ENCODE data around the gene DUS3L.
"Not testable (repeated sequence)": the region's sequence is repeated elsewhere in the genome, so short reads cannot be mapped to it uniquely, and the experiment has no call there.

The DUS3L gene

GRCh38 chr19:5800361-5801270 lies 9.7 kb upstream of the DUS3L start:
- DNase-seq (ENCODE audit: low read depth), result no peak

- no peak for DNase-seq (ENCODE audit: low read depth)
These were observed 8.6 kb upstream of the DUS3L start for GRCh38 chr19:5799247-5800241.

- no peak for DNase-seq (ENCODE audit: low read depth)
These were observed 7.3 kb upstream of the DUS3L start for GRCh38 chr19:5798244-5798643.

- DNase-seq (ENCODE audit: low read depth), result no peak
These were observed 4.5 kb upstream of the DUS3L start for GRCh38 chr19:5795382-5795919.

- DNase-seq (ENCODE audit: low read depth), result no peak
These were observed 2.2 kb upstream of the DUS3L start for GRCh38 chr19:5793188-5793587.

- no peak for DNase-seq (ENCODE audit: low read depth)
These were observed 1.3 kb upstream of the DUS3L start for GRCh38 chr19:5792224-5792623.

GRCh38 chr19:5789886-5790558 lies 941 bp downstream of the DUS3L start:
- no peak for DNase-seq (ENCODE audit: low read depth)

GRCh38 chr19:5789351-5789761 lies 1.6 kb downstream of the DUS3L start:
- no peak for DNase-seq (ENCODE audit: low read depth)

- DNase-seq (ENCODE audit: low read depth), result no peak
These were observed 2.5 kb downstream of the DUS3L start for GRCh38 chr19:5788422-5788821.

- no peak for DNase-seq (ENCODE audit: low read depth)
These were observed 3.4 kb downstream of the DUS3L start for GRCh38 chr19:5787409-5788182.

- DNase-seq (ENCODE audit: low read depth), result no peak
These were observed 4.2 kb downstream of the DUS3L start for GRCh38 chr19:5786593-5787408.

GRCh38 chr19:5785423-5785822 lies 5.5 kb downstream of the DUS3L start:
- DNase-seq (ENCODE audit: low read depth), result no peak

- no peak for DNase-seq (ENCODE audit: low read depth)
These were observed 6.3 kb downstream of the DUS3L start, which contains the start of gene PRR22 for GRCh38 chr19:5784581-5785147. PRR22 (minus strand) TSS chr19:5784746; CDS start chr19:5784660, 86 bp downstream.

- DNase-seq (ENCODE audit: low read depth), result no peak
These were observed 7.7 kb downstream of the DUS3L start for GRCh38 chr19:5782945-5783919.

GRCh38 chr19:5782322-5782721 lies 8.6 kb downstream of the DUS3L start:
- no peak for DNase-seq (ENCODE audit: low read depth)

GRCh38 chr19:5780916-5781315 lies 10.0 kb downstream of the DUS3L start:
- not testable (repeated sequence) for DNase-seq (ENCODE audit: low read depth)

GRCh38 chr19:5778402-5778801 lies 12.6 kb downstream of the DUS3L start:
- no peak for DNase-seq (ENCODE audit: low read depth)

GRCh38 chr19:5775668-5776309 lies 15.2 kb downstream of the DUS3L start:
- DNase-seq (ENCODE audit: low read depth), result peak; percentile 85

All from EH (cell line).